ENCODE measurements around the gene ZNF230.

The ZNF230 gene

DNA sequence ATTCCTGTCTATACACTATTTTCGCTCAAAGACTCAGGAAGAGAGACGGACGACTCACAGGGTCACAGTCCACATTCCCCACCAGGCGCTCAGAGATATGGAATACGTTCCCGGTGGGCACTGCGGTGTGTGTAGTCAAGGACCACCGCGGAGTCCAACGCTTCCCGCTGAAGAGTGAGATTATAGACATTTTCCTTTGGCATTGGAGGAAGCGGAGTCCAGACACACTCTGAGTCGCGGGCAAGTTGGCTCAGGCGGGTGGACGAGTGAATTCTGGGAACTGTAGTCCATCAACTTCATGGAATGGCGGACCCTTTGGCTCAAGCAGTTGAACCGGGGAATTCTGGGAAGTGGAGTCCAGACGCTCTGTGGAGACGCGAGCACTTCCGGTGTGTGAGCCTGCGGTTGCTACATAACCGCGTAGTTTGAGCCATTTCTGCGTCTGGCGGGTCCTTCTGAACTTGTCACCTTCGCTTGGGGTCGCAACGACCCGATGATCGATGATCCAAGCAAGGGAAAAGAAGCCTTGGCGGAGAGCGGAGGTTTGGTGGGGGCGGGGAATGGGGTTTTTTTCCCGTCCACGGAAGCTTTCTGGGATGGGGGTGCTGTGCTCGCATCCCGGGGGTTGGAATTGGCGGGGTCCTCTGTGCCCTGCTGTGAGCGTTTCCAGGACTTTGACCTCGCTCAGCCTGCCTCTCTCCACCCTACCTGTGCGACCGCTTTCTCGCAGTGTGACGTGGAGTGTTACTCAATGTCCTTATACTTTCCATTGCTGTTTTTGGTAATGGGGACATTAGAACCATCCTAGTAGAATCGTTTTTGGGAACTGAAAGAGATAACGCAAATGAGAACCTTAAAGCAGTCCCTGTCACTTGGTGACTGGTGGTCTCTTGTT lies at the start of gene ZNF230:
TSS of gene ZNF230 (plus strand) at position 392 of the 895 bp plus-strand sequence. CDS start 4,122 bp downstream, outside the sequence.
- DNase-seq: peak; percentile 99

GRCh38 chr19:43956827-43957226 lies 45.9 kb upstream of the ZNF230 start:
- DNase-seq: no peak

- no peak for DNase-seq
Measured at GRCh38 chr19:43957891-43958290, 44.9 kb upstream of the ZNF230 start.

GRCh38 chr19:43960411-43960810 lies 42.3 kb upstream of the ZNF230 start:
- DNase-seq: no peak

- no peak for DNase-seq
Measured at GRCh38 chr19:43966079-43966694, 36.6 kb upstream of the ZNF230 start.

DNA sequence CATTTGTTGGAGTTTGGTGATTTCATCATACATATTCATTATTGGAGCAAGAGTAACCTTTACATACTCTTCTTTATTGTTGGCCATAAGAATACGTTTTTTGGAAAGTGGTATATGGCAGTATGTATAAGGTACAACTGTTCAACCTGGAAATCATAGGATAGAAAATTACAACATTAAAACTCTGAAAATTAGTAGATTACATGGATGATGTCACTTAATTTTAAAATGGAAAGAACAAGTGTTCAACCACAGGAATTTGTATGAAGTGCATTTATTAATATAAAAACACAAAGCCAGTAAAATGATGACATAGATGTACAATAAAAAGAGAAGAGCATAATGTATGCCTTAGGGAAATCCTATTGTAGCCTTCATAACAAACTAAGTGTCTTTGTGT lies 26.0 kb upstream of the ZNF230 start:
- no peak for DNase-seq

DNA sequence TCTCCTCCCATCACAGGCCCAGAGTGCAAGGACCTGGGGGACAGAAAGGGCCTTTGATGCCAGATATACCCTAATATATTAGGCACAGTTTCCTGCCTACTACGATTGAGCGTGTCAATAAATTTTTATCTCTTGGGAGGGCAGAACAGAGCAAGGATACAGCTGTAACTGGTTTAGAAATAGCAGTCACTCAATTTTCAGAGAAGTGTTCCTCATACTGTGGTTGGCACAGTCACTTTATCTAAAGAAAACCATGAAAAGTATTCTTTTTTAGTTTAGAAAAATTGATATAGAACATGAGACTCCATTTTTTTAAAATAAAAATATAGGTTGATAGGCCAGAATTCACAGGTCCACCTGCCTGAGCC lies 19.2 kb upstream of the ZNF230 start:
- peak in 1 of 2 experiments; percentile 46 for DNase-seq

- DNase-seq: peak; percentile 97
Measured at GRCh38 chr19:43983912-43984686, 18.7 kb upstream of the ZNF230 start, which contains the start of gene ZNF155. TSS of gene ZNF155 (plus strand) at chr19:43984188. CDS start at chr19:43988544, 4,356 bp downstream.

DNA sequence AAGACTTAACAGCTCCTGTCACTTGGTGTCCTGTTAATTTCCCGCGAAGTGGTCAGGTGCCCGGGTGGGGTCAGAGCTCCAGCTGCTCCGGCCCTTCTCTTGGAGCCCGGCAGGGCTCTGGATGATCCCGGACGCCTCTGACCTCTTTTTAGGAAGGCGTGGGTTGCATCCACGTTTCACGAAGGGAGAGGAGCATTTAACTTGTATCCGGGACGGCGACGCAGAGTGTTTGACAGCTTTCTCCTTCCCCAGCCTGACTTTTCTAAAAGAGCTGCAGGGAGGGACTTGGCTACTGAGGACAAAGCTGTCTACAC lies 18.1 kb upstream of the ZNF230 start:
- DNase-seq: peak in 1 of 2 experiments; percentile 44

DNA sequence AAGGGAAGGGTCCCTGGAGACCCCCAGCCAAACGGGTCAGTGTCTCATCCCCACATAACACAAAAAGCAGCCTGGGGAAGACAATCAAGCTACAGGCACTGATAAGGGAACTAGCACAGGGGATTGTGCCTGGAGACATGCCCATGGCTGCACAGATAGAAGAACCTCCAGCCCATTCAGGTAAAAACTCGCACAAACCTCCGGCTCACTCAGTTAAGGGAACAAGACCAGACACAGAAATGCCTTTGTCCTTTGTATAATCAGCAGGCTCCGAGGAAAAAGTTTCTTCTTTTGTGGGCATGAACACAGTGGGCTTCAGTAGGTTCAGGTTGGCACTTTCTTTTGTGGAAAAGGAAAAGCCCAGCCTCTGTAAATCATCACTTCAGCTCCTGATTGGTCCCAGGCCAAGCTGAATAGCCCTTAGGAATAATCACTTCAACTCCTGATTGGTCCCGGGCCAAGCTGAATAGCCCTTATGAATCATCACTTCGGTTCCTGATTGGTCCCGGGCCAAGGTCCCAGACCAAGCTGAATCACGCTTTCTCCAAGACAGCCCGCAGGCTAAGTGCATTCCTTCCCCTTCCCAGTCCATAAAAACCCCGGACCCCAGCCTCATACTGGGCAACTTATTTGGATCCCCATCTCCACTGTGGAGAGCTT lies 5.0 kb upstream of the ZNF230 start:
- no peak for DNase-seq

DNA sequence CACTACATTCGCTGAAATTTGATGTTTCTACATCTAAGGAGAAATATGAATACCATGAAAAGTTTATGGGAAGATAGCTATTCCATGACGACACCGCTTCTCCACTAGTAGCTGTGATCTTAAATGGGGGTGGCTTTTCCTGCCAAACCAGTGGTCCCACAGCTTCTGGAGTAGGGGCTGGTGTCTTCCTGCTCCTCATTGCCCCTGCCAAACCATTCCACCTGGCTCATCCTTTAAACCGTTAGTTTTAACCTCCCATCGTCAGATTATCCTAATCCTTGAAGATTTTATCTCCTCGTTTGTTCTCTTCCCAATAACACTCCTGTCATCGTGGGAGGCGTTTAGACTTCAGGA lies 568 bp upstream of the ZNF230 start:
- peak in 1 of 2 experiments; percentile 35 for DNase-seq

DNA sequence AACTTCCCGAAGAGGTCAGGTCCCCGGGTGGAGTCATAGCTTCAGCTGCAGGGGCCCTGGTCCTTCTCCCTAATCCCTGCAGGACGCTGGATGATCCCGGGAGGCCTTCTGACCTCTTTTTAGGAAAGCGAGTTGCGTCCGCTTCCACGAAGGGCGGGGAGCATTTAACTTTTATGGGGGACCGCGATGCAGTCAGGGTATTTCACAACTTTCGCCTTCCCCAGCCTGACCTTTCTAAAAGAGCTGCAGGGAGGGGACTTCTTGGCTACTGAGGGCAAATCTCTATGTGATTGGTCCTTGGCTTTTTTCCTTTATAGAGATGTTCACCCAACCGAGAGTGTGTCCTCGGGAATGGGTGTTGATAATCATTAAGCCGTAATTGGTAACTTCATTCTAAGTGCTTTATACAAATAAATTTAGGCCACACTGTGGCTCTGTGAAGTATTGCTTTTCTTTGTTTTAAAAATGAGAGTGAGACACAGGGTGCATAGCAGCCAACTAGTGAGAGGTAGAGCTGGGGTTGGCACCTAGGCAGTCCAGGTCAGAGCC lies 778 bp downstream of the ZNF230 start:
- DNase-seq: peak; percentile 50 to 65

DNA sequence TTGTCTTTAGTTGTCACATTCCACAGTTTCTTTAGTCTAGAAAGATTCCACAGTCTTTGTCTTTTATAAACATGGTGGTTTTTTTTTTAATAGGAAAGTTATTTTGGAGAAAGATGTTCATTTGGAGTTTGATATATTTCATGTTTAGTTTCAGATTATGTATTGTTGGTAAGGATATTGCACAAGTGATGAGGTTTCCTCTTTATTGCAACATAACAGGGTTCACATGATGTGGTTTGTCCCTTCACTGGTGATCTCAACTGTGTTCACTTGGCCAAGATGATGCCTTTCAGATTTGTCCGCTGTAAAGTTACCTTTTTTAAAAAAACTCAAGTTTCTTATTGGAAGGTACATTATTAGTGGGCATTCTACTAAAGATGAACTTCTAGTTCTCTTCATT lies 3.2 kb downstream of the ZNF230 start:
- peak; percentile 31 to 45 for DNase-seq

DNA sequence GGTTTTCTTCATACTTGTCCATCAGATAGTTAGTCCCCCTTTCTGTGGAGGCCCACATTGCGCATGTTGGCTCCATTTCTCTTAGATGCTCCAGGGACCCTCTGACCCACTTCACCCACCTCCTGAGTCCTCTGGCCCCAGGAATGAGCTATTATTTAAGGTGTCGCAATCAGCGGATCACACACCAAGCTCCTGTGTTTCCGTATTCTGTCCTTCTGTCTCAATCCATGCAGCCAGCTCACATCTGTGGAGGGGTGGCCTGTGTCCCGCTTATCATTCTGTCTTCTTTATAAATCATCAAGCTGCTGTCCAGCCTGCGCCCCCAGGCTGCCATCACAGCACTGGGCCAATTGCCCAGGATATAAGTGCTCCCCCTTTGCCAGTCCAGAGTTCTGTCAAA lies 4.7 kb downstream of the ZNF230 start:
- DNase-seq: no peak

DNA sequence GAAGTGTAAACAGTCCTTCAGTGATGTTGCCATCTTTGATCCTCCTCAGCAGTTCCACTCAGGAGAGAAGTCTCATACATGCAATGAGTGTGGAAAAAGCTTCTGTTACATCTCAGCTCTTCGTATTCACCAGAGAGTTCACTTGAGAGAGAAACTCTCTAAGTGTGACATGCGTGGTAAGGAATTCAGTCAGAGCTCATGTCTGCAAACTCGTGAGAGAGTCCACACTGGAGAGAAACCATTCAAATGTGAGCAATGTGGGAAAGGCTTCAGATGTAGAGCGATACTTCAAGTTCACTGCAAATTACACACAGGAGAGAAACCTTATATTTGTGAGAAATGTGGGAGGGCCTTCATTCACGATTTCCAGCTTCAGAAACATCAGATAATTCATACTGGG lies 7.7 kb downstream of the ZNF230 start:
- no peak for DNase-seq

DNA sequence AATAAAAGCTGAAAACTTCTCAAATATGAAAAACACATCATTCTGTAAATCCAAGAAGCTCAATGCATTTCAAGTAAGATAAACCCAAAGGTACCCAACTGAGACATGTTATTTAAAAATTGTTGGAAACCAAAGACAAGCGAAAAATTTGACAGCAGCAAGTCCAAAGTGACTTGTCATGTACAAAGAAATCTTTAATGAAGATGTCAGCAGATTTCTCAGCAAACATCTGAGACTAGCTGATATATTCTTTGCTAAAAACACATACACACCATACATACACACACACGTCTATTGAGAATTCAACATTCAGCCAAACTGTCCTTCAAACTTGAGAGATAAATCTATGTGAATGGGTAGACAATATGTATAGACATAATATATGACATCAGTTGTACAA lies 16.7 kb downstream of the ZNF230 start:
- DNase-seq: no peak

DNA sequence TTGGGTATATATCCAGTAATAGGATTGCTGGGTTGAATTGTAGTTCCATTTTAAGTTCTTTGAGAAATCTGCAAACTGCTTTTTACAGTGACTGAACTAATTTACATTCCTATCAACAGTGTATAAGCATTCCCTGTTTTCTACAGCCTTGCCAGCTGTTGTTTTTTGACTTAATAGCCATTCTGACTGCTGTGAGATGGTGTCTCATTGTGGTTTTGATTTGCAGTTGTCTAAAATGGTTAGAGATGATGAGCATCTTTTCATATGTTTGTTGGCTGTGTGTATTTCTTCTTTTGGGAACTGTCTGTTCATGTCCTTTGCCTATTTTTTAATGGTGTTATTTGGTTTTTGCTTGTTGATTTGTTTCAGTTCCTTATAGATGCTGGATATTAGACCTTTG lies 18.5 kb downstream of the ZNF230 start:
- DNase-seq: no peak

- DNase-seq: no peak
Measured at GRCh38 chr19:44024900-44025216, 22.1 kb downstream of the ZNF230 start.

- DNase-seq: peak; percentile 94
Measured at GRCh38 chr19:44025217-44025936, 22.6 kb downstream of the ZNF230 start, which contains the start of gene ZNF222. TSS of gene ZNF222 (plus strand) at chr19:44025379. CDS start at chr19:44025437, 58 bp downstream.

DNA sequence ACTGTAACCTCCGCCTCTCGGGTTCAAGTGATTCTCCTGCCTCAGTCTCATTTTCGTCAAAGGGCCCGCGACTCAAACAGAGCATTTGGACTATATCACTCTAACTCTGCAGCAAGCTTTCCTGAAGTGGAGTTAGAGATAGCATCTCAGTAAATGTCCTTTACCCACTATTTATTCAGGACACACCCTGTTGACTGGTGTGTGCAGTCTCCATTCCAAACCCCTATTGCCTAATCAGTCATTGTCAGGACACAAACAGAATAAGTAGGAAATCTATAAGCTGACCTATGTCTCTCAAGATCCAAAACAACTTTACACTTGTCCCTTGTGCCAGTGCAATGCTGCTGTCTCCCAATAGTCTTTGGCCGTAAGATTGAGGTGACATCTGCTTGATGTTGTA lies 23.9 kb downstream of the ZNF230 start:
- no peak for DNase-seq

DNA sequence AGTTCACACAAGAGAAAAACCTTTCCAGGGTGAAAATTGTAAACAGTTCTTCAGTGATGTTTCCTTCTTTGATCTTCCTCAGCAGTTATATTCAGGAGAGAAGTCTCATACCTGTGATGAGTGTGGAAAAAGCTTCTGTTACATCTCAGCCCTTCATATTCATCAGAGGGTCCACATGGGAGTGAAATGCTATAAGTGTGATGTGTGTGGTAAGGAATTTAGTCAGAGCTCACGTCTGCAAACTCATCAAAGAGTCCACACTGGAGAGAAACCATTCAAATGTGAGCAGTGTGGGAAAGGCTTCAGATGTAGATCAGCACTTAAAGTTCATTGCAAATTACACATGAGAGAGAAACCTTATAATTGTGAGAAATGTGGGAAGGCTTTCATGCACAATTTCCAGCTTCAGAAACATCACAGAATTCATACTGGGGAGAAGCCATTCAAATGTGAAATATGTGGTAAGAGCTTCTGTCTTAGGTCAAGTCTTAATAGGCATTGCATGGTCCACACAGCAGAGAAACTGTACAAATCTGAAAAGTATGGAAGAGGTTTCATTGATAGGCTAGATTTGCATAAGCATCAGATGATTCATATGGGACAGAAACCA lies 29.3 kb downstream of the ZNF230 start:
- DNase-seq: no peak

DNA sequence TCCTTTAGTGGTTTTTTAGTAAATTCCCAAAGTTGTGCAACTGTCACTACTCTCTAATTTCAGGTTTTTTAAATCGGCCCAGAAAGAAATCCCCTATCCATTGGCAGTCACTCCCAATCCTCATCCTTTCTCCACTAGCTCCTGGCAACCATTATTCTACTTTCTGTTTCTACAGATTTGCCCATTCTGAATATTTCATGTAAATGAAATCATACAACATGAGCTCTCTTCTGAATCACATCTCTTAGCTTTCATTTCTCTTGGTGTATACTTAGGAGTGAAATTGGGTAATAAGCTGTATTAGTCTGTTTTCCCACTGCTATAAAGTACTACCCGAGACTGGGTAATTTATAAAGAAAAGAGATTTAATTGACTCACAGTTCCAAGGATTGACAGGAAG lies 39.4 kb downstream of the ZNF230 start:
- no peak for DNase-seq

Data from Kasumi-1 (cell line).